ENCODE data around the gene ZBED4.
A peak's percentile ranks its signal among the peaks of the same experiment; 100 is the strongest.
"Not testable (repeated sequence)": the region's sequence is repeated elsewhere in the genome, so short reads cannot be mapped to it uniquely, and the experiment has no call there.

ZBED4 gene

DNA sequence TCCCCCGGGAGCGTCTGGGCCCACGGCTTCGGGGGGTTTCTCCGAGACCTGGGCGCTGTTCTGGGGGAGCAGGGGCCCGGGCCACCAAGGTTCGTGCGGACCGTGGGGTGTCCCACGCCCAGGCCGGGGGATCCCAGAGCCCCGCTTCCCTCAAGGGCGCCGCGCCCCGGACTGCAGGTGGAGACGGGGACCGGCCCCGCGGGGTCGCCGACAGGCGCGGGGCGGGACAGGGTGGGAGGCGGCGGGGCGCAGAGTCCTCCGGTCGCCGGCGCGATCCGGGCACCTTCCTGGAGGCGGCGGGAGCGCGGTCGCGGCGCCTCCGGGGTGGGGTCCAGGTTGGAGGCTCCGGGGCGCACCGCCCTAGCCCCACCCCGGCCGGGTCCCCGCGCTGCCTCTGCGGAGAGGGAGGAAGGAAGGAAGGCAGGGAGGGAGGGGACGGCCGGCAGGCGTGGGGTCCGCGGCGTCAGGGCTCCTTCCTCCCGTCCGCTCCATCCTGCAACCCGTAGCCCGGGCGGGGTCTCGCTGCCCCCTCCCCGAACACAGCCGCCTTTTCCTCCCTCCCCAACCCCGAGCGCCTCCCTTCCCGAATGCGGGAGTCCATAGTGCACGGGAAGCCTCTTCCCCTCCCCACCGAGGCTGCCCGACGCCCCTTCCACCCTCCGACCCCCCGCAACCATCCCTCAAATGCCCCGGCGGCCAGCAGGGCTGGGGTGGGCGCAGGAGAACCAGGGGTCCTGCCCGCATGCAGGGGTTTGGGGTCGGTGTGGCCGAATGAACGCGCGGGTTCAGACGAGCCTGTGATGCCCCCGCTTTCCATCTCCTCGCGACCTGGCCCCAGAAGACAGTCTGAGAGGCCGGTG is 4.3 kb upstream of the ZBED4 start:
- TF ChIP-seq POLR2AphosphoS5 (IDR thresholded peaks at IDR 0.05; ENCODE audit: low read depth, low read length) = no peak
- TF ChIP-seq POLR2A (IDR thresholded peaks at IDR 0.05; ENCODE audit: low read depth, low read length) = no peak
- TF ChIP-seq TAF1 (IDR thresholded peaks at IDR 0.05; ENCODE audit: borderline replicate concordance, low read depth, low read length) = no peak
- FAIRE-seq = no peak
- DNase-seq (ENCODE audit: insufficient read length) = no peak

DNA sequence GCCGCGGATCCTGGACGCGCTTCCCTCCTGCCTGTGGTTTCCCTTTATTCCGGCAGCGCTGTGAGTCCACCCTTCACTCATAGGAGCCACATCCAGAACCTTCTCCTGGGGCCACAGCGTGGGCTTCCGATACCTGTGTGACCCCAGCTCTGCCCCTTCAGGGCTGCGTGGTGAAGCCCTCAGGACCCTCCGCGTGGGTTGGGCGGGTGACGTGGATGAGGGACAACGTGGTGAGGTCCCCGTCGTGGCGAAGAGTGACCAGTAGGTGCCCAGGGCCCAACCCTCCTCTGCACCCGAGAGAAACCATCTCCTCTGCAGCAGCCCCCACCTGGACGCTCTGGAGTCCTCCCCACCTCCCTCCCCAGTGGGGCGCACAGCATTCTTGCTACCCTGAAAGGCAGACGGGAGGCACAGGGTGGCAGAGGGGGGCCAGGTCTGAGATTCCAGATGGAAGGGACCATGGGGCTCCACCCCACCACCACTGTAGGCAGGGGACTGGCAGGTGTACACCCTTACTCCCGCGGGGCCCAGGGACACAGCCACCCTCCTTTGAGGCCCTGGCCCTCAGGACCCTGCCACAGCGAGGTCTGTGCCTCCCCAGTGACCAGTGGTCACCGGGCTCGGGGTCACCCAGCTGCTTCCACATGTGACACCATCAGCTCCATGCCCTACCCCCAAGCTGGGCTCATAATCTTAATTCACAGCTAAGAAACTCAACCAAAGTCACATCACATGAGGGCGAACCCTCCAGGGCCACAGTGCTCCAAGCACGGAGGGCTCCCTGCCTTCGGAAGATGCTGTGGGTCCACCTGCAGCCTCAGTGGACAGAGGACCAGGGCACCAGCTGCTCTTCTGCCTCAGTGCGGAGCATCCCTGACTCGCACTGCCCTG is 3.4 kb upstream of the ZBED4 start:
- no peak for FAIRE-seq

DNA sequence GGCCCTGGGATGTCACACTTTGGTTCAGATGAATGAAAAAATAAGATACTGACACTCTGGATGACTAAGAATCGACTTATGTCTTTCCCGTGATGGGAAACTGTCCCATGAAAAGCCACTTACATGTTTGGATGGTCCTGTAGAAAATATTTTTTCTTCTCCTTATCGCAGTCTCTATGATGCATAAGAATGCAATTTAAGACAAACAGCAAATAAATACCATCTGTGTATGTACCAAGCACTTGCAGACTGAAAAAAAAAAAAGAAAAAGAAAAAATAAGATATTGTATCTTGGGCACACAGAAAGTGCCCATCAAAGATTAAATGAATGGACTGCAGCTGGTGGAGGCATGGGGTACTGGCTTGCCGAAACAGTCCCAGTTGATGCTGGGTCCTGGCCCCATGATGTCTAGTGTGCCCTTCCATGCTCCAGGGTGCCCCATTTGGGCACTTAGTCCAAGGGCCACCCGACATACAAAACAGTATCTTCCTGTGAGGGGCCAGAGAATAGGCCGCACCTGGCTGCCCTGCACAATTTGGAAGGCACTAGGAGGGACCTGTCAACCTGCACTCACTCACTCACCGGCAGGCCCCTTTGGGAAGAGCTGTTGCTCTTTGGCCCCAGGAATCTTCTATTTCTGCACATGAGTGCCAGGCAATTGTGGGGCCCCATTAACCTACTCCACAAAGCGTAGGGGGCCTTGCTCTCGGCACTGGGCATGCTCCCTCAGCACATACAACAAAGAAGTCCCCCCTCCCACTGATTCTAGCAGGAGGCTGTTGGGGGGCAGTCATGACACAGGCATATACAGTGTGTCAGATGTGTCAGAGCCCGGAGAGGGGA is 2.5 kb upstream of the ZBED4 start:
- no peak for FAIRE-seq
- TF ChIP-seq POLR2AphosphoS5 (IDR thresholded peaks at IDR 0.05; ENCODE audit: low read depth, low read length) (no peak), POLR2A (IDR thresholded peaks at IDR 0.05; ENCODE audit: low read depth, low read length) (no peak), TAF1 (IDR thresholded peaks at IDR 0.05; ENCODE audit: borderline replicate concordance, low read depth, low read length) (no peak)
- no peak for DNase-seq (ENCODE audit: insufficient read length)

More for the DNA sequence above, 3.4 kb upstream of the ZBED4 start:
- TF ChIP-seq POLR2AphosphoS5 (IDR thresholded peaks at IDR 0.05; ENCODE audit: low read depth, low read length) = no peak
- no peak for TF ChIP-seq TAF1 (IDR thresholded peaks at IDR 0.05; ENCODE audit: borderline replicate concordance, low read depth, low read length)
- no peak for TF ChIP-seq POLR2A (IDR thresholded peaks at IDR 0.05; ENCODE audit: low read depth, low read length)
- DNase-seq (ENCODE audit: insufficient read length) = no peak

DNA sequence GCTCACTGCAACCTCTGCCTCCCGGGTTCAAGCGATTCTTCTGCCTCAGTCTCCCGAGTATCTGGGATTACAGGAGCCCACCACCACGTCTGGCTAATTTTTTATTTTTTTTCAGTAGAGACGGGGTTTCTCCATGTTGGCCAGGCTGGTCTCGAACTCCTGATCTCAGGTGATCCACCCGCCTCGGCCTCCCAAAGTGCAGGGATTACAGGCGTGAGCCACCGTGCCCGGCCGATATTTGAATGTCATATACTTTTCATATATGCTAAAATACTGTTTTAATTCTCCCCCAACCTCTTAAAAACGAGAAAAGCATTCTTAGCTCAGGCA is 1.1 kb upstream of the ZBED4 start:
- not testable (repeated sequence) for FAIRE-seq; DNase-seq (ENCODE audit: insufficient read length)

DNA sequence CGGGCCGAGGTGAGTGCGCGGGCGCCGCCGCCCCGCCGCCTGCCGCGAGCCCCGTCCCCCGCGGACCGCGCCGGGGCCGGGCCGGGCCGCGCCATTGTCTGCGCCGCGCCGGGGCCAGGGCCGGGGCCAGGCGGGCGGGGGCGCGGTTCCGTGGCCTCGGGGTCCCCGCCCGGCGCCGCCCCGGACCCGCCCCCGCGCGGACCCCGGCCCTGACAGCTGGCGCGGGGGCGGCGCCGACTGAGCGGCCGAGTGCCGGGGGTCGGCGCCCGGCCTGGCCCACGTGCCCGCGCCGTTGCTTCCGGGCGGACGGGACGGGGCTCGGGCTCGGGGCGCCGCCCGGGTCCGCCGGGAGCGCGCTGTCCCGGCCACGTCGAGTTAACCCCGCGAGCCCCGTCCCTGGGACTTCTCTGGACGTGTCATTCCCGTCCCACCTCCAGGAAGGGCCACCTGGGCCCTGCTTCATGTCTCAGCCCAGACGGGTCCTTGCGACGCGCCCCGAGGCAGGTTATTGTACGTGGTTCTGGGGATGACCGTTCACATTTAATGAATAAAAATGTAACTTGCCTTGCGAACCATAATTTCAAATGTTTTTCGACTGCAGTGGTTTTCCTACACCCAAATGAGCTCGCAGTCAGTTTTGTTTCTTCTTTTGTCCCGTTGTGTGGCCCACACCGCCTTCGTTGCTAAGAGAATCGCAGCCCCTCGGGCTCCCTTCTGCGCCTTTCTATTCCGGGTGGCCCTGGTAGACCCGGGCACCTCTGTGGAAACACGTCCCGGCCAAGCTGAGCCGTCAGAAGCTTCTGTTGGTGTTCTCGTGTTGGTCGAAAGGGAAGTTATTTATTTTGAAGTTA is 562 bp downstream of the ZBED4 start:
- TF ChIP-seq TAF1 (IDR thresholded peaks at IDR 0.05; ENCODE audit: borderline replicate concordance, low read depth, low read length) = no peak
- no peak for TF ChIP-seq POLR2A (IDR thresholded peaks at IDR 0.05; ENCODE audit: low read depth, low read length)
- TF ChIP-seq POLR2AphosphoS5 (IDR thresholded peaks at IDR 0.05; ENCODE audit: low read depth, low read length) = no peak
- FAIRE-seq (peak; percentile 77), DNase-seq (ENCODE audit: insufficient read length) (no peak)

DNA sequence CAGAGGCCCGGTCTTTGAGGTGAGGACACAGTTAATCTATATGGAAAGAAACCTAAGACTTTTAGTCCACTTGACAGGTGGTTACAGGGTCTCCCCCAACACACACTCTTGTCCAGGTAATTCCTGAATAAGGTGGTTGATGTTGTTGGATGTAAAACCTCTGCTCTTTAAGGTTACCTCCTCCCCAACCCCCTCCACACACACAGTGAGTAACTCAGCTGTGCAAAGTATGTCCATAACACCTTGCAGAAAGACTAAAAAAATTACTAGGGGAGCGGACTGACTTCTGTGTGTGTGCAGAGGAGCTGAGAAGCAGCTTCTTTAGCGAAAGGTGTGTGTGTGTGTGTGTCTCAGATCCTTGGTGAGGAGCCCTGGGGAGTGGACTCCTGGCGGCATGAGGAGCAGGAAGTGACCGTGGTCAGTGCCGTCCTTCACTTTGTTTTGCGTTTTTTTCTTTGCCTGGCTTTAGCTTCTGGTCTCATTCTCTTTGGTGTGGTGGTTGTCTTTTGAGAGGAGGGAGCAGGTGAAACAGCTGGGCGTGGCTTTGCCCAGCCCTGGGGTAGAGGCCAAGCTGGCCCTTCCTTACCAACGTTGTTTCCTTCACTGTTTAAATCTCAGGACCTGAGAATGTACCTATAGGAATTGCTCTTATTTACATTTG is 1.7 kb downstream of the ZBED4 start:
- DNase-seq (ENCODE audit: insufficient read length) (no peak), FAIRE-seq (peak; percentile 48)

DNA sequence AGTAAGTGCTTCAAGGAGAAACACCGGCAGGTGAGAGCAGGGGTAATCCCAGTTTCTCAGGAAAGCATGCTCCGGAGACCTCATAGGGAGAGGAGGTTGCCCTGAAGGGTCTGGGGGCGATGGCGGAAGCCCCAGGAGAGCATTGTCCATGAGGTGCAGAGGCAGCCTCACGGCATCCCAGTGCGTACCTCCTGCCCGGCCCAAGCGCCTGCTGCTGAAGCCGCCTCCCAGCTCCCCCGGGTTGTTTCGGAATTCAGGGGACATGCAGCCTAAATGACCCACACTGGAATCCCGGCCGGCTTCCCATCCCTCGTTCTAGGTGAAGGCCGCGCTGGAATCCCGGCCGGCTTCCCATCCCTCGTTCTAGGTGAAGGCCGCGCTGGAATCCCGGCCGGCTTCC is 2.7 kb downstream of the ZBED4 start:
- no peak for FAIRE-seq
- no peak for TF ChIP-seq POLR2A (IDR thresholded peaks at IDR 0.05; ENCODE audit: low read depth, low read length)
- TF ChIP-seq TAF1 (IDR thresholded peaks at IDR 0.05; ENCODE audit: borderline replicate concordance, low read depth, low read length) = no peak
- TF ChIP-seq POLR2AphosphoS5 (IDR thresholded peaks at IDR 0.05; ENCODE audit: low read depth, low read length) = no peak

More for the DNA sequence above, 1.7 kb downstream of the ZBED4 start:
- TF ChIP-seq POLR2AphosphoS5 (IDR thresholded peaks at IDR 0.05; ENCODE audit: low read depth, low read length) (no peak), TAF1 (IDR thresholded peaks at IDR 0.05; ENCODE audit: borderline replicate concordance, low read depth, low read length) (no peak), POLR2A (IDR thresholded peaks at IDR 0.05; ENCODE audit: low read depth, low read length) (no peak)

DNA sequence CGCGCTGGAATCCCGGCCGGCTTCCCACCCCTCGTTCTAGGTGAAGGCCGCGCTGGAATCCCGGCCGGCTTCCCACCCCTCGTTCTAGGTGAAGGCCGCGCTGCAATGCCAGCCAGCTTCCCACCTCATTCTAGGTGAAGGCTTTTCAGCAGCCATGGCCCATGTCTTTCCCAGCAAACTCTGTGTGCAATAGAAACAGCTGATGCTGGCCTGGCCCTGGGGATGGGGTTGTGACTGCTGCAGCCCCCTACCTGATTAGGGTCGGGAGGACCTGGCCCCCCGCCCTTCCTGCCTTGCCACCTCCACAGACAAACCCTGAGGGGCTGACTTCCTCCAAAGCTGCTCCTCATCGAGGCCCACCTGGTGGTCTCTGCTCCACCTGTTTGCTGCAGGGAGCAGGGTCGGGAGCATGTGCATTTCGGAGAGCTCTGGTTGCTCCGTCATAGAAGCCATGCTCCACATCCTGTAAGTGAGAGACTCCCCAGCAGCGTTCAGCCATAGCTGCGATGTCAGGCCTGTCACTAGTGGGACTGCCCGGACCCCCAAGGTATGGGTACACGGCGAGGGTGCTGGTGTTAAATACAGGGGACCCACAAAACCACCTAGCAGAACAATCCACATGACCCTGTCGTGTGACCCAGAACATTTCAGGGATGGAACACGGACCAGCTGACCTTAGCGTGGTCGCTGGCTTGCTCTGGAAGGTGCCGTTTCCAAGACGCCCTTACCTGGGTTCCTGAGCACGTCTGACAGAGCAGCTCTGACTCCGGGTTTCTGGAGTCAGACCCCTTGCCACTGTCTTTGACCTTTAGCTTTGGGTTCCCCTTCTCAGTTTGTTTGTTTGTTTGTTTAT is 3.3 kb downstream of the ZBED4 start:
- FAIRE-seq = no peak
- no peak for DNase-seq (ENCODE audit: insufficient read length)
- TF ChIP-seq POLR2A (IDR thresholded peaks at IDR 0.05; ENCODE audit: low read depth, low read length) (no peak), POLR2AphosphoS5 (IDR thresholded peaks at IDR 0.05; ENCODE audit: low read depth, low read length) (no peak), TAF1 (IDR thresholded peaks at IDR 0.05; ENCODE audit: borderline replicate concordance, low read depth, low read length) (no peak)

More for the DNA sequence above, 2.7 kb downstream of the ZBED4 start:
- DNase-seq (ENCODE audit: insufficient read length) = no peak

DNA sequence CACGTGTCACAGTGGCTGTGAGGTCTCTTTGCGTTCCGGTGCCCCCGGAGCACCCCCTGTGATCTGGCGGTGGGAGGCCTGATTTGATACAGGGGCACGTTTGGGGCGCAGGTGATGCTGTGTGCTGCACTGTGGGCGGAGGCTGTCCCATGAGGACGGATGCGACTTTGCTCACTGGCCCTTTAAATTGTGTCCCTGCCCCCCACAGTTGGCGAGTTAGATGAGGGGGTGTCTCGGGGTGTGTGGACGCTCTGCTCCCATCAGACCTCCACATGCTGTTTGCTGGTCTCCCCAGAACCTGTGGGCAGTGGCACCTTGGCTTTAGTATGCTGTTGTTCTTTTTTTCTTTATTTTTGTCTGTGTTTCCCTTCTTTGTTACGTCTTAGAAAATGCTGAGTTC is 5.2 kb downstream of the ZBED4 start:
- DNase-seq (ENCODE audit: insufficient read length) = no peak
- TF ChIP-seq POLR2AphosphoS5 (IDR thresholded peaks at IDR 0.05; ENCODE audit: low read depth, low read length) (no peak), TAF1 (IDR thresholded peaks at IDR 0.05; ENCODE audit: borderline replicate concordance, low read depth, low read length) (no peak), POLR2A (IDR thresholded peaks at IDR 0.05; ENCODE audit: low read depth, low read length) (no peak)
- no peak for FAIRE-seq
